NCI-H1105 treated with DMSO at 0.1 percent for 48 hours (cell line): ENCODE measurements around the gene ZMIZ1.

Experiments
- DNase-seq: peaks from one replicate; lab custom pipeline; 2025; lab: John Stamatoyannopoulos, UW

ZMIZ1 gene

GRCh38 chr10:79100771-79101170 is 32.0 kb downstream of the ZMIZ1 start:
- no peak for DNase-seq

- peak; percentile 57 for DNase-seq
Observed at GRCh38 chr10:79101560-79102497, 33.1 kb downstream of the ZMIZ1 start.

GRCh38 chr10:79102498-79102874 is 33.7 kb downstream of the ZMIZ1 start:
- DNase-seq = no peak

GRCh38 chr10:79103129-79103528 is 34.4 kb downstream of the ZMIZ1 start:
- no peak for DNase-seq

GRCh38 chr10:79103585-79103984 is 34.8 kb downstream of the ZMIZ1 start:
- no peak for DNase-seq

- DNase-seq = no peak
Observed at GRCh38 chr10:79105150-79105739, 36.5 kb downstream of the ZMIZ1 start.

GRCh38 chr10:79105818-79106217 is 37.1 kb downstream of the ZMIZ1 start:
- DNase-seq = no peak

GRCh38 chr10:79106256-79107050 is 37.7 kb downstream of the ZMIZ1 start:
- DNase-seq = no peak

GRCh38 chr10:79107736-79108264 is 39.0 kb downstream of the ZMIZ1 start:
- no peak for DNase-seq

GRCh38 chr10:79108728-79109127 is 40.0 kb downstream of the ZMIZ1 start:
- no peak for DNase-seq

- DNase-seq = no peak
Observed at GRCh38 chr10:79111427-79111826, 42.7 kb downstream of the ZMIZ1 start.

- DNase-seq = no peak
Observed at GRCh38 chr10:79111846-79112614, 43.3 kb downstream of the ZMIZ1 start.

- no peak for DNase-seq
Observed at GRCh38 chr10:79112881-79113431, 44.2 kb downstream of the ZMIZ1 start.

GRCh38 chr10:79113827-79114226 is 45.1 kb downstream of the ZMIZ1 start:
- no peak for DNase-seq

- DNase-seq = no peak
Observed at GRCh38 chr10:79115302-79115701, 46.5 kb downstream of the ZMIZ1 start.

- DNase-seq = no peak
Observed at GRCh38 chr10:79116368-79116767, 47.6 kb downstream of the ZMIZ1 start.

GRCh38 chr10:79116801-79117723 is 48.3 kb downstream of the ZMIZ1 start:
- no peak for DNase-seq

GRCh38 chr10:79118286-79119202 is 49.8 kb downstream of the ZMIZ1 start:
- no peak for DNase-seq

- no peak for DNase-seq
Observed at GRCh38 chr10:79119306-79119705, 50.5 kb downstream of the ZMIZ1 start.
